OCI-LY1 (cell line): ENCODE data around the gene CD79A.

Source experiments
- H2AFZ ChIP-seq: fragments of 200-600 bp; sonication (generic), shearing (Covaris generic); 2 replicates; pipeline ENCODE4 v1.6.0; 2014; ENCODE audit warnings: antibody characterized with exemption, mild to moderate bottlenecking, low read length
- H3F3A ChIP-seq: fragments of 200-600 bp; sonication (generic), shearing (Covaris generic); 2 replicates; pipeline ENCODE4 v1.6.0; 2014; ENCODE audit warnings: mild to moderate bottlenecking, antibody characterized with exemption, low read length, moderate library complexity; ENCODE audit not compliant: insufficient read depth
- H3K27ac ChIP-seq: fragments of 200-600 bp; sonication (generic); 2 replicates; pipeline ENCODE4 v1.5.1; 2014; ENCODE audit warnings: low read length, mixed run types, mild to moderate bottlenecking, low read depth; ENCODE audit not compliant: poor library complexity, severe bottlenecking
- H3K27me3 ChIP-seq: fragments of 200-600 bp; sonication (generic); 2 replicates; pipeline ENCODE4 v1.6.0; 2014; ENCODE audit warnings: antibody characterized with exemption, mild to moderate bottlenecking, low read length, moderate library complexity; ENCODE audit not compliant: insufficient read depth
- H3K36me3 ChIP-seq: fragments of 200-600 bp; sonication (generic); 2 replicates; pipeline ENCODE4 v1.6.1; 2014; ENCODE audit warnings: mild to moderate bottlenecking, antibody characterized with exemption, low read length, moderate library complexity, mixed read lengths; ENCODE audit not compliant: insufficient read depth
- H3K4me1 ChIP-seq: fragments of 200-600 bp; sonication (generic); 2 replicates; pipeline ENCODE4 v1.5.1; 2014; ENCODE audit warnings: mild to moderate bottlenecking, low read length, moderate library complexity; ENCODE audit not compliant: insufficient read depth, severe bottlenecking
- H3K4me2 ChIP-seq: fragments of 200-600 bp; sonication (generic), shearing (Covaris generic); 2 replicates; pipeline ENCODE4 v1.6.1; 2014; ENCODE audit warnings: low read length
- H3K4me3 ChIP-seq: fragments of 200-600 bp; sonication (generic); 2 replicates; pipeline ENCODE4 v1.5.1; 2014; ENCODE audit warnings: low read length, low read depth, mild to moderate bottlenecking, mixed read lengths; ENCODE audit not compliant: poor library complexity, severe bottlenecking
- H3K79me2 ChIP-seq: fragments of 200-600 bp; shearing (Covaris generic); 2 replicates; pipeline ENCODE4 v1.6.1; 2016; ENCODE audit warnings: mixed run types, low read length, mixed read lengths; ENCODE audit not compliant: insufficient read depth
- H3K9ac ChIP-seq: fragments of 200-600 bp; sonication (generic), shearing (Covaris generic); 2 replicates; pipeline ENCODE4 v1.6.1; 2014; ENCODE audit warnings: mild to moderate bottlenecking, low read length, mixed read lengths
- H3K9me2 ChIP-seq: fragments of 200-600 bp; sonication (generic), shearing (Covaris generic); 2 replicates; pipeline ENCODE4 v1.6.1; 2014; ENCODE audit warnings: low read depth, mild to moderate bottlenecking, low read length, mixed read lengths
- H3K9me3 ChIP-seq: fragments of 200-600 bp; shearing (Covaris generic); 2 replicates; pipeline ENCODE4 v1.6.1; 2014; ENCODE audit warnings: low read length, mixed read lengths
- H4K20me1 ChIP-seq: fragments of 200-600 bp; sonication (generic), shearing (Covaris generic); 2 replicates; pipeline ENCODE4 v1.6.0; 2016; ENCODE audit warnings: mild to moderate bottlenecking, low read length; ENCODE audit not compliant: insufficient read depth
- EZH2 ChIP-seq: fragments of 200-600 bp; sonication (generic), shearing (Covaris generic); IDR thresholded peaks from 2 replicates; pipeline ENCODE4 v1.8.0; 2017; ENCODE audit warnings: borderline replicate concordance, mixed run types, mild to moderate bottlenecking, antibody characterized with exemption, low read length, moderate library complexity, mixed read lengths
- TF ChIP-seq, protein P1 (sequence below): fragments of 200-600 bp; sonication (generic), shearing (Covaris generic); IDR thresholded peaks from 2 replicates; pipeline ENCODE4 v1.5.1; 2017; ENCODE audit warnings: mild to moderate bottlenecking, antibody characterized with exemption, low read length, moderate library complexity, mixed read lengths

The CD79A gene

DNA sequence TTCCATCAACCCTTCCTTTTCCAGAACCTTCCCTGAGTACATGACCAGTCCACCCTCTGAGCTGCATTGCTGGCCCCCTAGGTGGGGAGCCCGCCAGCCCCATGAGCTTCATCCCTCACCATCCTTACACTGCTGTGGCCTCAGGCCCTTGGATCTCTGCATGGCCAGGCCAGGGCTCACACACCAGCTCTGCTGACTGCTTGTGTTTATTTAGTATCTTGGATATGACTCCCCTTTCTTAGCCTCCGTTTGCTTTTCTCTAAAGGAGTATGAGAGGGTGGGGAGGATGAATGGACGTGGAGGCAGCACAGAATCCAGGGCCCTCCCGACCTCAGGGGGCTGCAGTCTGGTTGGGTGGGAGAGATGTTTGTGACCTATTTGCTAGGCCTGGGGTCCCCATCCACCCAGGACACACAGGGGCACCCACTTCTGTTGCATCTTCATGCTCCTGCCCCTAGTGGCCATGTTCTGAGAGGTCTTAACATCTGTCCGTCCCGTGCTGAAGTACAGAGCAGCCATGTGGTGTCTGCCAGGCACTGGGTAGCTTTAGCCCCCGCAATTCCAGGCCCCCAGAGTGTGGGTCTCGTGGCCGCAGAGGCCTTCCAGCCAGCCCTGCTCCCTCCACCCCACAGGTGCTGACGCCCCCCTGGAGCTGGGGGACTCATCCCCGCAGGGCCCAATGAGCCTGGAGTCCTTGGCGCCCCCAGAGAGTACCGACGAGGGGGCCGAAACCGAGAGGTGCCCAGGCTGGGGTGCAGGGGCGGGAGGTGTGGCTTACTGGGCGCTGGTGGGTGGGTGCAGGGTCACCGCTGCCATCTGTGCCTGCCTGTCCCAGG is 18.9 kb downstream of the CD79A start:
- Histone ChIP-seq H3K4me1 (no peaks in the 10 kb centered on the region), H3K4me2 (no peak overlapping the region), H3K79me2 (no peaks in the 10 kb centered on the region), H3K27ac (no peak overlapping the region), H3K9me2 (no peaks in the 10 kb centered on the region), H3K4me3 (no peak overlapping the region), H2AFZ (no peak overlapping the region), H3K27me3 (no peaks in the 10 kb centered on the region), H3K9me3 (no peaks in the 10 kb centered on the region), H4K20me1 (no peaks in the 10 kb centered on the region), H3F3A (no peaks in the 10 kb centered on the region), H3K9ac (no peak overlapping the region), H3K36me3 (peaks cover 73% of the 10 kb centered on the region)
- TF ChIP-seq EZH2: no peak
- TF ChIP-seq, protein P1, sequence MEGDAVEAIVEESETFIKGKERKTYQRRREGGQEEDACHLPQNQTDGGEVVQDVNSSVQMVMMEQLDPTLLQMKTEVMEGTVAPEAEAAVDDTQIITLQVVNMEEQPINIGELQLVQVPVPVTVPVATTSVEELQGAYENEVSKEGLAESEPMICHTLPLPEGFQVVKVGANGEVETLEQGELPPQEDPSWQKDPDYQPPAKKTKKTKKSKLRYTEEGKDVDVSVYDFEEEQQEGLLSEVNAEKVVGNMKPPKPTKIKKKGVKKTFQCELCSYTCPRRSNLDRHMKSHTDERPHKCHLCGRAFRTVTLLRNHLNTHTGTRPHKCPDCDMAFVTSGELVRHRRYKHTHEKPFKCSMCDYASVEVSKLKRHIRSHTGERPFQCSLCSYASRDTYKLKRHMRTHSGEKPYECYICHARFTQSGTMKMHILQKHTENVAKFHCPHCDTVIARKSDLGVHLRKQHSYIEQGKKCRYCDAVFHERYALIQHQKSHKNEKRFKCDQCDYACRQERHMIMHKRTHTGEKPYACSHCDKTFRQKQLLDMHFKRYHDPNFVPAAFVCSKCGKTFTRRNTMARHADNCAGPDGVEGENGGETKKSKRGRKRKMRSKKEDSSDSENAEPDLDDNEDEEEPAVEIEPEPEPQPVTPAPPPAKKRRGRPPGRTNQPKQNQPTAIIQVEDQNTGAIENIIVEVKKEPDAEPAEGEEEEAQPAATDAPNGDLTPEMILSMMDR: peak; percentile 47

DNA sequence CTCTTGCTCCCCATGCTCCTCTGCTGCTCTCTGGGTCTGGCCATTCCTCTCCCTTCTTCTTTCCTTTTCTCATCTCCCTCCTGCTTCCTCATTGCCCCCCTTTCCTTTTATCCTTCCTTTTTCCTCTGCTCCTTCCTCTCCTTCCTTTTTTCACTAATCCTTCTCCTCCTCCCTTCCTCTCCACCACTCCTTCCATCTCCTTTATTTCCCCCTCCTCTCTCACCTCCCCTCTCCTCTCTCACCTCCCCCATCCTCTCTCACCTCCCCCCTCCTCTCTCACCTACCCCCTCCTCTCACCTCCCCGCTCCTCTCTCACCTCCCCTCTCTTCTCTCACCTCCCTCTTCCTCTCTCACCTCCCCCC is 19.5 kb downstream of the CD79A start:
- Histone ChIP-seq H3K9ac (no peak overlapping the region), H3K4me3 (no peak overlapping the region), H3K27me3 (no peaks in the 10 kb centered on the region), H3K9me2 (no peaks in the 10 kb centered on the region), H3K4me2 (no peak overlapping the region), H3F3A (no peaks in the 10 kb centered on the region), H3K79me2 (no peaks in the 10 kb centered on the region), H3K27ac (no peak overlapping the region), H2AFZ (no peak overlapping the region), H3K36me3 (peaks cover 78% of the 10 kb centered on the region), H3K4me1 (no peaks in the 10 kb centered on the region), H4K20me1 (no peaks in the 10 kb centered on the region), H3K9me3 (no peaks in the 10 kb centered on the region)
- TF ChIP-seq, protein P1: no peak
- no peak for TF ChIP-seq EZH2

DNA sequence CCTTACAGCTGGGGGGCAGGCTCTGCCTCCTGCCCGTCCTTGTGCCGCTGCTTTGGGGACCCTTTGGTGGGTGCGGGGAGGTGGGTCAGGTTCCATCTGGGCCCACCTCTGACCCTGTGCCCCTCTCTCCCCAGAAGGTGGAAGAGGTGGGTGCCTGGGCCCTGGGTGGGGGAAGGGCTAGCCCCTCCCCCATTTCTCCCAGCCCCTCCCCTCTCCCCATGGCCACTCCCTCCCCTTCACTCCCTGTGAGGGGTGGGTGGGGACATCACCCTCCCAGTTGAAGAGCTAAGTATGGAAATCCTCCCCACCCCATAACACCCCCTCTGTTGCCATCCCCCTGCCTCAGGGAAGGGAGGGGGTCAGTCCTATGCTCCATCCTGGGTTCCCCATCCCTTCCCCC is 20.1 kb downstream of the CD79A start:
- no peak overlapping the region for H3K4me3 ChIP-seq
- H3K9ac ChIP-seq: no peak overlapping the region
- H3K27ac ChIP-seq: no peak overlapping the region
- H3K79me2 ChIP-seq: no peaks in the 10 kb centered on the region
- no peaks in the 10 kb centered on the region for H3K4me1 ChIP-seq
- TF ChIP-seq, protein P1: no peak
- no peak for TF ChIP-seq EZH2
- no peaks in the 10 kb centered on the region for H3K9me3 ChIP-seq
- H2AFZ ChIP-seq: no peak overlapping the region
- H4K20me1 ChIP-seq: no peaks in the 10 kb centered on the region
- H3K9me2 ChIP-seq: no peaks in the 10 kb centered on the region
- H3K27me3 ChIP-seq: no peaks in the 10 kb centered on the region
- H3F3A ChIP-seq: no peaks in the 10 kb centered on the region
- H3K36me3 ChIP-seq: peaks cover 82% of the 10 kb centered on the region
- no peak overlapping the region for H3K4me2 ChIP-seq
